DLD1 (cell line): ENCODE measurements around the gene RBM14.
"Not testable (repeated sequence)": the region's sequence is repeated elsewhere in the genome, so short reads cannot be mapped to it uniquely, and the experiment has no call there.

ENCODE experiments used
- in situ Hi-C: cut with HindIII; loops from 2 replicates; pipeline ENCODE4 v1.10.0; 2017; ENCODE audit warnings: low sequenced_read_pairs

The RBM14 gene

GRCh38 chr11:66632952-66633351 lies 16.5 kb downstream of the RBM14 start:
- in situ Hi-C loops = no loop called here

- in situ Hi-C loops = no loop called here
Observed at GRCh38 chr11:66636411-66636810, 20.0 kb downstream of the RBM14 start.

- in situ Hi-C loops = no loop called here
Observed at GRCh38 chr11:66637557-66638176, 21.2 kb downstream of the RBM14 start.

GRCh38 chr11:66638177-66639065 lies 22.0 kb downstream of the RBM14 start, which contains the start of gene RBM4:
RBM4 (plus strand) TSS chr11:66638703; CDS start chr11:66639712, 1,009 bp downstream.
- in situ Hi-C loops = no loop called here

GRCh38 chr11:66639066-66639813 lies 22.8 kb downstream of the RBM14 start:
- in situ Hi-C loops = no loop called here

- in situ Hi-C loops = not testable (repeated sequence)
Observed at GRCh38 chr11:66639814-66640340, 23.4 kb downstream of the RBM14 start.

GRCh38 chr11:66641834-66642233 lies 25.4 kb downstream of the RBM14 start:
- in situ Hi-C loops = no loop called here

- in situ Hi-C loops = no loop called here
Observed at GRCh38 chr11:66643745-66644437, 27.5 kb downstream of the RBM14 start.

GRCh38 chr11:66646828-66647227 lies 30.4 kb downstream of the RBM14 start:
- in situ Hi-C loops = no loop called here

GRCh38 chr11:66649903-66650302 lies 33.5 kb downstream of the RBM14 start:
- in situ Hi-C loops = no loop called here

GRCh38 chr11:66651016-66651415 lies 34.6 kb downstream of the RBM14 start:
- in situ Hi-C loops = no loop called here

GRCh38 chr11:66652651-66653050 lies 36.2 kb downstream of the RBM14 start:
- in situ Hi-C loops = no loop called here

- in situ Hi-C loops = no loop called here
Observed at GRCh38 chr11:66653123-66653522, 36.7 kb downstream of the RBM14 start.

- in situ Hi-C loops = no loop called here
Observed at GRCh38 chr11:66659763-66660162, 43.3 kb downstream of the RBM14 start.

GRCh38 chr11:66663741-66664296 lies 47.4 kb downstream of the RBM14 start:
- in situ Hi-C loops = no loop called here

GRCh38 chr11:66665369-66665768 lies 48.9 kb downstream of the RBM14 start:
- in situ Hi-C loops = no loop called here

GRCh38 chr11:66670816-66671215 lies 54.4 kb downstream of the RBM14 start:
- in situ Hi-C loops = no loop called here

GRCh38 chr11:66674964-66675602 lies 58.7 kb downstream of the RBM14 start:
- in situ Hi-C loops = no loop called here

- in situ Hi-C loops = no loop called here
Observed at GRCh38 chr11:66676282-66676919, 60.0 kb downstream of the RBM14 start.
